SK-N-SH (cell line): ENCODE data around the gene GMPR2. TPM values are rescaled to one million over a fixed set of nuclear protein-coding genes. Genes with fewer than 3 reads are reported as not detected.

Experiments used
- CTCF ChIA-PET: fragments of 300-600, 350-600 bp; formaldehyde crosslinking; extraction: SDS; loops from one replicate; lab custom pipeline; 2021; lab: Yijun Ruan, JAX
- POLR2A ChIA-PET: fragments of 350-600 bp; sonication (Branson Sonifier 250); formaldehyde crosslinking; extraction: SDS; loops from one replicate; lab custom pipeline; 2020; ENCODE audit warnings: antibody characterized with exemption, inconsistent platforms; lab: Yijun Ruan, JAX
- DNase-seq: peaks from one replicate; pipeline ENCODE4 v3.0.0; 2012
- H2AFZ ChIP-seq: fragments of 200-600 bp; sonication (generic); 2 replicates; pipeline ENCODE4 v1.8.1; 2016; ENCODE audit warnings: antibody characterized with exemption, mild to moderate bottlenecking, low read depth
- H3F3A ChIP-seq: fragments of 200-600 bp; sonication (generic); replicated peaks from 2 replicates; pipeline ENCODE3; 2016; ENCODE audit warnings: antibody characterized with exemption, mild to moderate bottlenecking; ENCODE audit not compliant: insufficient read depth
- H3K27ac ChIP-seq, 2 experiments: fragments of 200-500 bp in 1 of 2; fragments of 200-600 bp in 1 of 2; sonication (Bioruptor generic) in 1 of 2; sonication (generic), shearing (Covaris generic) in 1 of 2; 2 replicates each; pipeline versions ENCODE4 v1.5.1 to v1.6.1; 2014 to 2016; ENCODE audit warnings: low read depth in 2 of 2, inconsistent platforms in 1 of 2, low read length in 1 of 2, mild to moderate bottlenecking in 1 of 2, mixed read lengths in 1 of 2
- H3K27me3 ChIP-seq: fragments of 200-600 bp; sonication (generic), shearing (Covaris generic); 2 replicates; pipeline ENCODE4 v1.6.1; 2016; ENCODE audit warnings: mixed run types; ENCODE audit not compliant: insufficient read depth
- H3K36me3 ChIP-seq, 2 experiments: fragments of 200-500 bp in 1 of 2; fragments of 200-600 bp in 1 of 2; sonication (Bioruptor generic) in 1 of 2; sonication (generic) in 1 of 2; replicated peaks in 1 of 2; 2 replicates each; pipeline versions ENCODE3 to v1.5.1; 2014 to 2016; ENCODE audit warnings: low read length in 1 of 2, mild to moderate bottlenecking in 1 of 2; ENCODE audit not compliant: insufficient read depth in 2 of 2, control insufficient read depth in 1 of 2
- H3K4me1 ChIP-seq, 2 experiments: fragments of 200-500 bp in 1 of 2; fragments of 200-600 bp in 1 of 2; sonication (Bioruptor generic) in 1 of 2; sonication (generic), shearing (Covaris generic) in 1 of 2; 2 replicates each; pipeline versions ENCODE4 v1.5.1 to v1.6.1; 2014 to 2016; ENCODE audit warnings: low read depth in 1 of 2, low read length in 1 of 2, mixed run types in 1 of 2; ENCODE audit not compliant: insufficient read depth in 2 of 2, control insufficient read depth in 1 of 2
- H3K4me2 ChIP-seq: fragments of 200-600 bp; sonication (generic), shearing (Covaris generic); 2 replicates; pipeline ENCODE4 v1.6.1; 2017; ENCODE audit warnings: mixed run types
- H3K4me3 ChIP-seq, 2 experiments: fragments of 200-500 bp in 1 of 2; fragments of 200-600 bp in 1 of 2; sonication (Bioruptor generic) in 1 of 2; sonication (generic), shearing (Covaris generic) in 1 of 2; 2 replicates each; pipeline versions ENCODE4 v1.5.1 to v1.8.1; 2014 to 2016; ENCODE audit warnings: low read depth in 2 of 2, inconsistent platforms in 1 of 2, low read length in 1 of 2, mild to moderate bottlenecking in 1 of 2, mixed read lengths in 1 of 2, moderate library complexity in 1 of 2
- H3K79me2 ChIP-seq: fragments of 200-600 bp; sonication (generic); 2 replicates; pipeline ENCODE4 v1.8.1; 2017; ENCODE audit warnings: mild to moderate bottlenecking; ENCODE audit not compliant: insufficient read depth
- H3K9ac ChIP-seq: fragments of 200-600 bp; sonication (generic); 2 replicates; pipeline ENCODE4 v1.6.1; 2017; ENCODE audit warnings: mixed run types
- H3K9me2 ChIP-seq: fragments of 200-600 bp; sonication (generic); 2 replicates; pipeline ENCODE4 v1.6.1; 2017; ENCODE audit warnings: mixed run types
- H3K9me3 ChIP-seq: fragments of 200-600 bp; sonication (generic); 2 replicates; pipeline ENCODE4 v1.6.1; 2017; ENCODE audit warnings: mixed run types, mild to moderate bottlenecking, moderate library complexity
- H4K20me1 ChIP-seq: fragments of 200-600 bp; sonication (generic); 2 replicates; pipeline ENCODE4 v1.6.1; 2017; ENCODE audit warnings: mild to moderate bottlenecking, mixed run types; ENCODE audit not compliant: insufficient read depth
- EP300 ChIP-seq, 2 experiments: IDR thresholded peaks; 2 replicates each; pipeline versions ENCODE4 v1.4.0 to v1.6.1; 2012; ENCODE audit warnings: borderline replicate concordance in 1 of 2, low read depth in 1 of 2, low read length in 1 of 2
- FOSL2 ChIP-seq: IDR thresholded peaks from 2 replicates; pipeline ENCODE4 v1.4.0; 2012; ENCODE audit warnings: low read depth, mild to moderate bottlenecking, moderate library complexity, borderline replicate concordance
- NRF1 ChIP-seq: IDR thresholded peaks from 2 replicates; pipeline ENCODE4 v1.6.1; 2012; ENCODE audit warnings: low read depth, mild to moderate bottlenecking, low read length
- RCOR1 ChIP-seq: fragments of 150-350 bp; IDR thresholded peaks from 2 replicates; pipeline ENCODE4 v1.6.1; 2017; ENCODE audit warnings: antibody characterized with exemption, low read length
- REST ChIP-seq: IDR thresholded peaks from 2 replicates; pipeline ENCODE4 v1.6.1; 2012; ENCODE audit warnings: mild to moderate bottlenecking, low read depth, low read length, moderate library complexity
- RFX5 ChIP-seq: IDR thresholded peaks from 2 replicates; pipeline ENCODE4 v1.6.1; 2012; ENCODE audit warnings: mild to moderate bottlenecking, improper control_type of control experiment, low read length
- TEAD4 ChIP-seq: IDR thresholded peaks from 2 replicates; pipeline ENCODE4 v1.4.0; 2012; ENCODE audit warnings: mild to moderate bottlenecking, borderline replicate concordance; ENCODE audit not compliant: insufficient read depth
- USF2 ChIP-seq: fragments of 150-350 bp; IDR thresholded peaks from 2 replicates; pipeline ENCODE4 v1.6.1; 2017; ENCODE audit warnings: antibody characterized with exemption, low read length, low read depth, borderline replicate concordance
- YY1 ChIP-seq: IDR thresholded peaks from 2 replicates; pipeline ENCODE4 v1.4.0; 2012; ENCODE audit warnings: low read depth, mild to moderate bottlenecking
- WGBS: methylation state at CpG from one replicate; pipeline ENCODE4 v1.1.6; 2017; ENCODE audit warnings: low lambda C conversion rate; 5-methylcytosine and 5-hydroxymethylcytosine counted together
- polyA plus RNA-seq, 3 experiments: library from polyadenylated mRNA; depleted of rRNA; stranded (reverse); fragments of >200 nt; gene quantifications; 2 replicates each; pipeline ENCODE4 v1.2.3, GENCODE V29; 2012

The GMPR2 gene
- polyA plus RNA-seq, 1 of the 3 experiments (the other 2 are of a cell fraction): 97.0 TPM

- H2AFZ ChIP-seq: no peak overlapping the region
- no peaks in the 10 kb centered on the region; the same call in 1 of the 2 replicates for H3K79me2 ChIP-seq
- no peak overlapping the region for H3K4me2 ChIP-seq
- no peaks in the 10 kb centered on the region for H3K27me3 ChIP-seq
- peak; percentile 40 for DNase-seq
- no peaks in the 10 kb centered on the region for H3K9me2 ChIP-seq
- H3K4me3 ChIP-seq: no peak overlapping the region
- no peaks in the 10 kb centered on the region for H3K9me3 ChIP-seq
- ChIA-PET CTCF (interaction anchor here (1.0 to 3.0 kb wide), 3 partner anchors 22 to 31 kb away, joined by 6 to 14 read pairs (median 11); partner anchors contain the start of gene TINF2), POLR2A (no interaction called here)
- no peak overlapping the region for H3K9ac ChIP-seq
- H3K27ac ChIP-seq: no peak overlapping the region
- no peaks in the 10 kb centered on the region for H4K20me1 ChIP-seq
- TF ChIP-seq REST (no peak), EP300 (IDR thresholded peaks at IDR 0.05; ENCODE audit: borderline replicate concordance in 1 of 2, low read depth in 1 of 2, low read length in 1 of 2) (no peak)
- WGBS: 95% methylated on average over 3 of the region's 3 CpGs
- H3K36me3 ChIP-seq: peaks cover 0 to 9% of the 10 kb centered on the region in 2 experiments
- H3F3A ChIP-seq: no peaks in the 10 kb centered on the region
- H3K4me1 ChIP-seq: peaks cover 6 to 10% of the 10 kb centered on the region in 2 experiments; a peak in 2 of 4 replicates
Observed at GRCh38 chr14:24273422-24273998, 40.8 kb downstream of the GMPR2 start.

- Histone ChIP-seq H3K4me2 (no peak overlapping the region), H2AFZ (no peak overlapping the region), H3F3A (no peaks in the 10 kb centered on the region), H3K9ac (no peak overlapping the region), H4K20me1 (no peaks in the 10 kb centered on the region), H3K4me3 (no peak overlapping the region), H3K4me1 (peaks cover 6 to 12% of the 10 kb centered on the region in 2 experiments; a peak in 2 of 4 replicates), H3K9me3 (no peaks in the 10 kb centered on the region), H3K9me2 (no peaks in the 10 kb centered on the region), H3K36me3 (peaks cover 0 to 3% of the 10 kb centered on the region in 2 experiments), H3K79me2 (no peaks in the 10 kb centered on the region; the same call in 1 of the 2 replicates), H3K27ac (no peak overlapping the region), H3K27me3 (no peaks in the 10 kb centered on the region)
- no peak for TF ChIP-seq YY1
- no peak for TF ChIP-seq RFX5
- no peak for DNase-seq
- CTCF ChIA-PET: interaction anchor here (1.0 to 3.0 kb wide), 3 partner anchors 22 to 31 kb away, joined by 6 to 14 read pairs (median 11); partner anchors contain the start of gene TINF2
- POLR2A ChIA-PET: interaction anchor here (0.6 kb wide), 1 partner anchor 35 kb away, joined by 5 read pairs; no protein-coding TSS in a partner anchor
- WGBS: 97% methylated on average over 3 of the region's 3 CpGs
Observed at GRCh38 chr14:24274101-24274543, 41.4 kb downstream of the GMPR2 start.

- Histone ChIP-seq H3K27ac (no peak overlapping the region), H3K9me2 (no peaks in the 10 kb centered on the region), H3F3A (no peaks in the 10 kb centered on the region), H3K36me3 (no peaks in the 10 kb centered on the region)
- ChIA-PET POLR2A (no interaction called here), CTCF (interaction anchor here (0.8 to 8.9 kb wide), 3 partner anchors 21 to 154 kb away, joined by 3 to 87 read pairs (median 5); partner anchors contain the start of genes CIDEB, DHRS1 and NOP9)
- TF ChIP-seq USF2: no peak
- no peak for TF ChIP-seq RCOR1
- no peak for TF ChIP-seq FOSL2
- no peak for TF ChIP-seq TEAD4
- no peak for TF ChIP-seq NRF1
- TF ChIP-seq, all 33 proteins: peak for 0
- H2AFZ ChIP-seq: no peak overlapping the region
- H3K27me3 ChIP-seq: no peaks in the 10 kb centered on the region
- no peaks in the 10 kb centered on the region for H4K20me1 ChIP-seq
- DNase-seq: no peak
- no peaks in the 10 kb centered on the region for H3K79me2 ChIP-seq
- no peak overlapping the region for H3K4me2 ChIP-seq
- H3K9me3 ChIP-seq: no peaks in the 10 kb centered on the region
- peaks cover 2 to 12% of the 10 kb centered on the region in 2 experiments; a peak in 2 of 4 replicates for H3K4me1 ChIP-seq
- WGBS: 91% methylated on average over 6 of the region's 6 CpGs
- H3K9ac ChIP-seq: no peak overlapping the region
- no peak overlapping the region for H3K4me3 ChIP-seq
Observed at GRCh38 chr14:24277071-24277470, 44.3 kb downstream of the GMPR2 start.
